ENCODE results near the gene TPSD1.

TPSD1 gene

DNA sequence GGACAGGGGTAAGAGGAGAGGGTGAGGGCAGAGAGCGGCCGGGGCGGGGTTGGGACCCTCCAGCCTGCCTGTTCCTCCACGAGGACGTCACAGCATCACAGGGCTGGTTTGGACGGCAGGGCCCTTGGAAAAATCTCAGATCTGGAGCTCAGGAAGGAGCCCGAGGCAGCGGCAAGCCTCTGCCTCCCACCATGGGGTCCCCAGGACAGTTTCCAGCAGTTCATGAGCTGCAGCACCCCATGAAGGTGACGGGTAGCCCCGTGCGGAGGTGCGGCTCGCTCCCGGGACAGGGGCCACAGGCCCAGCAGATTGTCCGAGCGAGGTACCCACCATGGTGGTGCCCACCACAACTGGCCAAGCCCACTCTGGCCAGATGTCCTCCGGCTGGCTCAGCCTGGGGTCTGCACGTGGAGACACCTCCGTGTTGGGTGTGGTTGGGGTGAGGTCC lies 21.3 kb downstream of the TPSD1 start:
- H3K27me3 ChIP-seq (ENCODE audit: insufficient read depth, low read length): no peaks in the 10 kb centered on the region
- H3K4ac ChIP-seq (ENCODE audit: low read depth, low read length): no peak overlapping the region
- no peaks in the 10 kb centered on the region for H3K36me3 ChIP-seq (ENCODE audit: control insufficient read depth in 1 of 2, insufficient read depth in 2 of 2, low read length in 2 of 2)
- no peak overlapping the region for H3K27ac ChIP-seq (ENCODE audit: low read depth, low read length)
- peaks cover 2% of the 10 kb centered on the region for H3K9me3 ChIP-seq (ENCODE audit: insufficient read depth, low read depth, low read length)
- no CpG with 5 or more reads among the region's 19 CpGs for WGBS (ENCODE audit: extremely low coverage, insufficient coverage, insufficient read length)
- no peak overlapping the region for H3K9ac ChIP-seq (ENCODE audit: low read length)
- no peak overlapping the region for H3K4me3 ChIP-seq (ENCODE audit: low read depth, low read length)
- no peaks in the 10 kb centered on the region for H3K4me1 ChIP-seq (ENCODE audit: control insufficient read depth in 1 of 2, insufficient read depth in 2 of 2, low read length in 2 of 2)
- H3K23ac ChIP-seq (ENCODE audit: low read length): no peak overlapping the region
- H3K79me2 ChIP-seq (ENCODE audit: control insufficient read depth, insufficient read depth, low read length, poor library complexity): no peaks in the 10 kb centered on the region
- H4K12ac ChIP-seq (ENCODE audit: low read depth, low read length): no peak overlapping the region
- H2BK120ac ChIP-seq (ENCODE audit: insufficient read depth, low read length, poor library complexity): no peak overlapping the region
- no peak overlapping the region for H3K14ac ChIP-seq (ENCODE audit: low read length)
- DNase-seq: no peak
- no peaks in the 10 kb centered on the region for H3K79me1 ChIP-seq (ENCODE audit: low read length)
- no peak overlapping the region for H2AK5ac ChIP-seq (ENCODE audit: low read length)
- no peak overlapping the region for H2AFZ ChIP-seq (ENCODE audit: insufficient read depth, low read length, poor library complexity)
- H4K8ac ChIP-seq (ENCODE audit: low read depth, low read length): no peak overlapping the region
- no peak overlapping the region for H3K18ac ChIP-seq (ENCODE audit: low read length)
- H3K4me2 ChIP-seq (ENCODE audit: low read length): no peak overlapping the region
- H2BK12ac ChIP-seq (ENCODE audit: low read length): no peak overlapping the region
- no peak overlapping the region for H4K91ac ChIP-seq (ENCODE audit: low read depth, low read length)
- no peak overlapping the region for H2BK5ac ChIP-seq (ENCODE audit: low read depth, low read length, poor library complexity)

DNA sequence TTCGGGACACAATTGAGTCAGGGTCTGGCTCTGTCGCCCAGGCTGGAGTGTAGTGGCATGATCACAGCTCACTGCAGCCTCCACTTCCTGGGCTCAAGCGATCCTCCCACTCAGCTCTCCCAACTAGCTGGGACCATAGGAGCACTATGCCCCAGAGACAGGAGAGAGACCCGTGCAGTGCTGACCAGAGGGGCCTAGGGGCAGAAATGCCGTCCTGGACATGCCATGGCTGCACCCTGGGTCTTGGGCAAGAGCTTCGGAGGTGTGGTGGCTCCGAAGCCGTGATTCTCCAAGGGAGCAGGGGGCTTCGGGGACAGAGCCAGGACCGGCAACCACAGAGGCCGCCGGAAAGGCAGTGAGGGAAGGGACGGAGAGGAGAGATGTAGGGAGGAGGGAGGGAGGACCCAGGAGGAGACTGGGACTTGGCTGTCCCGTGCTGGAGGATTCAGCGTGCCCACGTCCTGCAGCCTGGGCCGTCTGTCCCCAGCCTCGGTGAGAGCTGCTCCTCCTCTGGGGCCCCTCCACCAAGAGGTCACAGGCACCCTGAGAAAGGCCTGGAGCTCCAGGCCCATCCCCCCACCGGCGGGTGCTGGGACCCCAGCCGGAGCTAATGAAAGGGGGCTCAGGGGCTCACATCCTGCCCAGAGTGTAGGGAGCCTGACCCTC lies 21.9 kb downstream of the TPSD1 start:
- Histone ChIP-seq H3K4ac (ENCODE audit: low read depth, low read length) (no peak overlapping the region), H3K18ac (ENCODE audit: low read length) (no peak overlapping the region), H2BK5ac (ENCODE audit: low read depth, low read length, poor library complexity) (no peak overlapping the region), H4K8ac (ENCODE audit: low read depth, low read length) (no peak overlapping the region), H3K9ac (ENCODE audit: low read length) (no peak overlapping the region), H3K9me3 (ENCODE audit: insufficient read depth, low read depth, low read length) (peaks cover 2% of the 10 kb centered on the region), H2BK12ac (ENCODE audit: low read length) (no peak overlapping the region), H4K12ac (ENCODE audit: low read depth, low read length) (no peak overlapping the region), H2AFZ (ENCODE audit: insufficient read depth, low read length, poor library complexity) (no peak overlapping the region), H2BK120ac (ENCODE audit: insufficient read depth, low read length, poor library complexity) (no peak overlapping the region), H3K79me1 (ENCODE audit: low read length) (no peaks in the 10 kb centered on the region), H3K36me3 (ENCODE audit: control insufficient read depth in 1 of 2, insufficient read depth in 2 of 2, low read length in 2 of 2) (no peaks in the 10 kb centered on the region), H3K23ac (ENCODE audit: low read length) (no peak overlapping the region), H4K91ac (ENCODE audit: low read depth, low read length) (no peak overlapping the region), H3K4me3 (ENCODE audit: low read depth, low read length) (no peak overlapping the region), H3K79me2 (ENCODE audit: control insufficient read depth, insufficient read depth, low read length, poor library complexity) (no peaks in the 10 kb centered on the region), H2AK5ac (ENCODE audit: low read length) (no peak overlapping the region), H3K4me1 (ENCODE audit: control insufficient read depth in 1 of 2, insufficient read depth in 2 of 2, low read length in 2 of 2) (no peaks in the 10 kb centered on the region), H3K14ac (ENCODE audit: low read length) (no peak overlapping the region), H3K27ac (ENCODE audit: low read depth, low read length) (no peak overlapping the region), H3K4me2 (ENCODE audit: low read length) (no peak overlapping the region), H3K27me3 (ENCODE audit: insufficient read depth, low read length) (no peaks in the 10 kb centered on the region)
- WGBS (ENCODE audit: extremely low coverage, insufficient coverage, insufficient read length): no CpG with 5 or more reads among the region's 21 CpGs
- DNase-seq: no peak

DNA sequence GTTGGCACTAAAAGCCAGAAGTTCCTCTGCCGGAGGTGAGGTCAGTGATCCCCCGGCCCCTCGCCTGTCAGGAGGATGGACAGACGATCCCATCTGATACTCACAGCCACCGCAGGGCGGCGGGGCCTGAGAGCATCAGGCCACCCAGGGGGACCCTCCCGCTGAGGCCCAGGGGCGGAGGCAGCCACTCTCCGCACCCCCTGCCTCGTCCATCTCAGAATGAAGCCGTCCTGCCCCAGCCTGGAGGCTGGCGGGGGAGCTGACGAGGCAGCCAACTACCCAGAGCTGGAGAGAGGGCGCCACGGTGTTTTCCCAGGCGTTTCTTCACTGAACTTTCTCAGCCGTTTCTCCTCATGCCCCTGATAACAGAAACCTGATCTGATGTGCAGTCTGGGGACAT lies 22.6 kb downstream of the TPSD1 start:
- H2BK5ac ChIP-seq (ENCODE audit: low read depth, low read length, poor library complexity): no peak overlapping the region
- H2AK5ac ChIP-seq (ENCODE audit: low read length): no peak overlapping the region
- H3K14ac ChIP-seq (ENCODE audit: low read length): no peak overlapping the region
- H3K9me3 ChIP-seq (ENCODE audit: insufficient read depth, low read depth, low read length): peaks cover 2% of the 10 kb centered on the region
- no peak overlapping the region for H3K9ac ChIP-seq (ENCODE audit: low read length)
- no peak overlapping the region for H3K4me3 ChIP-seq (ENCODE audit: low read depth, low read length)
- no peak overlapping the region for H4K91ac ChIP-seq (ENCODE audit: low read depth, low read length)
- no peak overlapping the region for H4K12ac ChIP-seq (ENCODE audit: low read depth, low read length)
- H2BK120ac ChIP-seq (ENCODE audit: insufficient read depth, low read length, poor library complexity): no peak overlapping the region
- no peak for DNase-seq
- no peak overlapping the region for H2AFZ ChIP-seq (ENCODE audit: insufficient read depth, low read length, poor library complexity)
- no peaks in the 10 kb centered on the region for H3K27me3 ChIP-seq (ENCODE audit: insufficient read depth, low read length)
- H4K8ac ChIP-seq (ENCODE audit: low read depth, low read length): no peak overlapping the region
- no peak overlapping the region for H3K4ac ChIP-seq (ENCODE audit: low read depth, low read length)
- no peak overlapping the region for H3K4me2 ChIP-seq (ENCODE audit: low read length)
- H3K23ac ChIP-seq (ENCODE audit: low read length): no peak overlapping the region
- WGBS (ENCODE audit: extremely low coverage, insufficient coverage, insufficient read length): no CpG with 5 or more reads among the region's 18 CpGs
- no peak overlapping the region for H3K18ac ChIP-seq (ENCODE audit: low read length)
- H3K4me1 ChIP-seq (ENCODE audit: control insufficient read depth in 1 of 2, insufficient read depth in 2 of 2, low read length in 2 of 2): no peaks in the 10 kb centered on the region
- no peaks in the 10 kb centered on the region for H3K36me3 ChIP-seq (ENCODE audit: control insufficient read depth in 1 of 2, insufficient read depth in 2 of 2, low read length in 2 of 2)
- H3K79me2 ChIP-seq (ENCODE audit: control insufficient read depth, insufficient read depth, low read length, poor library complexity): no peaks in the 10 kb centered on the region
- no peak overlapping the region for H3K27ac ChIP-seq (ENCODE audit: low read depth, low read length)
- no peaks in the 10 kb centered on the region for H3K79me1 ChIP-seq (ENCODE audit: low read length)
- no peak overlapping the region for H2BK12ac ChIP-seq (ENCODE audit: low read length)

DNA sequence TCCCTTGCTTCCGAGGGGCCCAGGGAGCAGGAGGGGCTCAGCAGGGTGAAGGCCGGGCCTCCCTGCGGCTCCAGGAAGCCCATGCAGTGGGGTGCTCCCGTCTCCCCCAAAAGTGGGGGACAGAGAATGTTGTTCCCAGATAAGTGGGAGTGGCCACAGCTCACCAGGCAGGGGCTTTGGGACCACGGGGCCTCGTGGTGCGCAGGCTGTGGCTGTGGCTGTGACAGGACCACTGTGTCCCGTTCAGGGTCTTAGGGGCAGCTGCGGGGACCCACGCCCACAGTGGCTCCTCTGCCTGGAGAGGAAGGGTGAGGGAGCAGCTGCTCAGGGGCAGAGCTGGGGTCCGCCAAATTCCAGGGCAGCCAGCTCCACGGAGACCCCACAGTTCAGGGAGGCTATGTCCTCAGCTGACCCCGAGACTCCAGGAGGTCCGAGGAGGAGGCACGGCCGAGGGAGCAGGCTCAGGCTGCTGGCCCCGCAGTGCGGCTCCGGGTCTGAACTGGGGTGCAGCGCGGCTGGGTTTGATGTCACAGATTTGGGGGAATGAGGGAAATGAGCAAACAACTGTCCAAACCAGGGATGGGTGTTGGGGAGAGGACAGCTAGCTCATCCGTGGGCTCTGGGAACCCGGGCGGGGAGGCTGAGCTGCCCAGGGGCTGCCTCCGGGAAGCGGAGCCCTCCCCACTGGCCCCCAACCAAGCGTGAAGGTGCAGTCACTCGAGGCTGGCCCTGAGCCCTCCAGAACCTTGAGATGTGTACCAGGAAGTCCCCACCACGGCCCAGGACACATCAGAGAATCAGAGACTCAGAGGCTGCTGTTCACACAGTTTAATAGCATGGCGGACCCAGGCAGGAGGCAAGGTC lies 23.4 kb downstream of the TPSD1 start:
- Histone ChIP-seq H2AK5ac (ENCODE audit: low read length) (no peak overlapping the region), H4K91ac (ENCODE audit: low read depth, low read length) (no peak overlapping the region), H2BK12ac (ENCODE audit: low read length) (no peak overlapping the region), H3K4me2 (ENCODE audit: low read length) (no peak overlapping the region), H3K27me3 (ENCODE audit: insufficient read depth, low read length) (no peaks in the 10 kb centered on the region), H3K9ac (ENCODE audit: low read length) (no peak overlapping the region), H3K27ac (ENCODE audit: low read depth, low read length) (no peak overlapping the region), H3K9me3 (ENCODE audit: insufficient read depth, low read depth, low read length) (peaks cover 2% of the 10 kb centered on the region), H4K12ac (ENCODE audit: low read depth, low read length) (no peak overlapping the region), H2AFZ (ENCODE audit: insufficient read depth, low read length, poor library complexity) (no peak overlapping the region), H3K79me1 (ENCODE audit: low read length) (no peaks in the 10 kb centered on the region), H3K18ac (ENCODE audit: low read length) (no peak overlapping the region), H3K4me1 (ENCODE audit: control insufficient read depth in 1 of 2, insufficient read depth in 2 of 2, low read length in 2 of 2) (no peaks in the 10 kb centered on the region), H3K79me2 (ENCODE audit: control insufficient read depth, insufficient read depth, low read length, poor library complexity) (no peaks in the 10 kb centered on the region), H2BK5ac (ENCODE audit: low read depth, low read length, poor library complexity) (no peak overlapping the region), H2BK120ac (ENCODE audit: insufficient read depth, low read length, poor library complexity) (no peak overlapping the region), H3K4me3 (ENCODE audit: low read depth, low read length) (no peak overlapping the region), H4K8ac (ENCODE audit: low read depth, low read length) (no peak overlapping the region), H3K14ac (ENCODE audit: low read length) (no peak overlapping the region), H3K36me3 (ENCODE audit: control insufficient read depth in 1 of 2, insufficient read depth in 2 of 2, low read length in 2 of 2) (no peaks in the 10 kb centered on the region), H3K23ac (ENCODE audit: low read length) (no peak overlapping the region), H3K4ac (ENCODE audit: low read depth, low read length) (no peak overlapping the region)
- WGBS (ENCODE audit: extremely low coverage, insufficient coverage, insufficient read length): no CpG with 5 or more reads among the region's 30 CpGs
- no peak for DNase-seq

All from trophoblast cell (in vitro differentiated cells and primary cell).